ENCODE data around the gene POT1. TPM values are rescaled to one million over a fixed set of nuclear protein-coding genes. Genes with fewer than 3 reads are reported as not detected.

The POT1 gene
- polyA plus RNA-seq, 3 donors, result 47.9 to 59.1 (median 55.8) TPM

GRCh38 chr7:124775422-124775821 is 154.2 kb downstream of the POT1 start:
- no peak for DNase-seq (ENCODE audit: low read depth in 3 of 3, low spot score in 2 of 3)

- DNase-seq (ENCODE audit: low read depth in 3 of 3, low spot score in 2 of 3), result no peak
Observed at GRCh38 chr7:124773938-124774337, 155.7 kb downstream of the POT1 start.

GRCh38 chr7:124773339-124773738 is 156.3 kb downstream of the POT1 start:
- no peak for DNase-seq (ENCODE audit: low read depth in 3 of 3, low spot score in 2 of 3)

Other genes starting within 250 kb of the POT1 start
- 1 to 10 TPM; 1.2 to 1.5 (median 1.3) TPM for gene GPR37, start 164.0 kb downstream of the POT1 start, polyA plus RNA-seq (ENCODE audit: insufficient read length in 3 of 3)

Data from right renal cortex interstitium (tissue), 3 donors.